ENCODE data around the gene CROCC2. TPM values are rescaled to one million over a fixed set of nuclear protein-coding genes. Genes with fewer than 3 reads are reported as not detected.

Gene CROCC2
- total and polyA plus RNA-seq, 2 of the 13 experiments (the other 11 are each of a cell fraction or from before 2014, with no cell fraction given) = not detected

- peaks cover 58% of the 10 kb centered on the region for H3K4me1 ChIP-seq (ENCODE audit: insufficient read depth, low read length)
- H3K27ac ChIP-seq (ENCODE audit: extremely low read length, insufficient read depth, low read length) = no peak overlapping the region
- no peaks in the 10 kb centered on the region for H3K79me2 ChIP-seq (ENCODE audit: insufficient read depth, low read length)
- peak; percentile 4 for FAIRE-seq
- H3K9me3 ChIP-seq (ENCODE audit: low read length) = no peaks in the 10 kb centered on the region
- no peaks in the 10 kb centered on the region for H4K20me1 ChIP-seq (ENCODE audit: insufficient read depth, low read length)
- POLR2A ChIA-PET = interaction anchor here (0.7 to 1.3 kb wide), 2 partner anchors 8 to 100 kb away, joined by 3 to 4 read pairs; no protein-coding TSS in a partner anchor
- BruUV-seq (replicated peaks) = no TSS peak
- no peak overlapping the region for H3K9ac ChIP-seq (ENCODE audit: insufficient read depth, low read depth, low read length)
- in situ Hi-C loops (cut with HindIII; ENCODE audit: extremely low pct_ligation_motif_present, low pct_unique_long_range_greater_than_20kb) = no loop called here
- H3K36me3 ChIP-seq (replicated peaks in 1 of 2; ENCODE audit: control insufficient read depth in 1 of 2, insufficient read depth in 2 of 2, low read length in 2 of 2) = no peaks in the 10 kb centered on the region
- H2AFZ ChIP-seq (ENCODE audit: low read length) = no peak overlapping the region
- peak overlapping the region; percentile 9; the same call in 1 of the 2 replicates for H3K4me2 ChIP-seq (ENCODE audit: low read depth, low read length)
- intact Hi-C loops (cut with micrococcal nuclease; ENCODE audit: unreplicated experiment) = no loop called here
- 51% methylated on average over 14 of the region's 17 CpGs for WGBS (ENCODE audit: low lambda C conversion rate)
- ATAC-seq = no peak
- no peak overlapping the region for H3K4me3 ChIP-seq (replicated peaks in 1 of 3; ENCODE audit: insufficient read depth in 1 of 3, low read depth in 2 of 3, low read length in 3 of 3)
- H3K27me3 ChIP-seq (ENCODE audit: control insufficient read depth in 1 of 2, insufficient read depth in 2 of 2, low read length in 2 of 2) = peaks cover 6 to 38% of the 10 kb centered on the region in 2 experiments; a peak in 4 of 5 replicates
- peak; percentile 33 for DNase-seq (ENCODE audit: low spot score)
- CTCF ChIA-PET (ENCODE audit: low intra/inter-chr PET ratio, low total read pairs) = no interaction called here
- TF ChIP-seq LBX2 (CRISPR knock-in tag; IDR thresholded peaks at IDR 0.05; ENCODE audit: borderline replicate concordance) = no peak
- peak; percentile 30; the same call in 1 of the 2 replicates for TF ChIP-seq ZNF687 (CRISPR knock-in tag; IDR thresholded peaks at IDR 0.05)
- TF ChIP-seq KDM2A (CRISPR knock-in tag; IDR thresholded peaks at IDR 0.05; ENCODE audit: borderline replicate concordance, low read depth) = no peak; the same call in 1 of the 2 replicates
- TF ChIP-seq MAF1 (CRISPR knock-in tag; IDR thresholded peaks at IDR 0.05; ENCODE audit: borderline replicate concordance) = no peak
- TF ChIP-seq POGZ (CRISPR knock-in tag; IDR thresholded peaks at IDR 0.05) = no peak
- 0 out of 2 replicates have a peak, but pooled peaks have one; percentile 29 for TF ChIP-seq HES4 (CRISPR knock-in tag; IDR thresholded peaks at IDR 0.05; ENCODE audit: borderline replicate concordance)
- no peak for TF ChIP-seq SP1 (IDR thresholded peaks at IDR 0.05)
- no peak for TF ChIP-seq SP1 (CRISPR knock-in tag; IDR thresholded peaks at IDR 0.05)
- 0 out of 2 replicates have a peak, but pooled peaks have one; percentile 32 for TF ChIP-seq PCBP1 (IDR thresholded peaks at IDR 0.05; ENCODE audit: borderline replicate concordance, low read depth, low read length)
- TF ChIP-seq FOSL2 (CRISPR knock-in tag; IDR thresholded peaks at IDR 0.05) = no peak
- no peak for TF ChIP-seq ZNF160 (CRISPR knock-in tag; IDR thresholded peaks at IDR 0.05)
- no peak; the same call in 1 of the 2 replicates for TF ChIP-seq ZSCAN21 (CRISPR knock-in tag; IDR thresholded peaks at IDR 0.05; ENCODE audit: borderline replicate concordance)
- peak; percentile 53; the same call in 1 of the 2 replicates for TF ChIP-seq ZNF891 (CRISPR knock-in tag; IDR thresholded peaks at IDR 0.05)
- TF ChIP-seq ZNF75D (CRISPR knock-in tag; IDR thresholded peaks at IDR 0.05; ENCODE audit: borderline replicate concordance) = no peak
- TF ChIP-seq ZSCAN29 (CRISPR knock-in tag; conservative IDR thresholded peaks at IDR 0.05) = no peak
- TF ChIP-seq BORCS8-MEF2B (CRISPR knock-in tag; IDR thresholded peaks at IDR 0.05) = 0 out of 2 replicates have a peak, but pooled peaks have one; percentile 14
- TF ChIP-seq UBTF (CRISPR knock-in tag; IDR thresholded peaks at IDR 0.05) = 0 out of 2 replicates have a peak, but pooled peaks have one; percentile 30
- TF ChIP-seq NFYC (CRISPR knock-in tag; IDR thresholded peaks at IDR 0.05) = no peak
Observed at GRCh38 chr2:240957656-240958365, 51.7 kb downstream of the CROCC2 start.

Measured in HepG2 (cell line).